Lower leg skin (tissue), 3 donors: Measurements from ENCODE around the gene NBEA.

ENCODE experiments used
- CTCF ChIP-seq, 3 donors: fragments of 450-650 bp; IDR thresholded peaks; one replicate each; pipeline ENCODE4 v1.5.1; 2016; ENCODE audit warnings: antibody characterized with exemption in 3 of 3, mild to moderate bottlenecking in 3 of 3, moderate library complexity in 2 of 3
- POLR2A ChIP-seq, 2 donors: fragments of 450-650 bp; IDR thresholded peaks; one replicate each; pipeline ENCODE4 v1.6.1; 2016 to 2017; ENCODE audit warnings: antibody characterized with exemption in 2 of 2, mild to moderate bottlenecking in 1 of 2, moderate library complexity in 1 of 2

GRCh38 chr13:34931572-34931971 lies 10.5 kb upstream of the NBEA start:
- no peak for TF ChIP-seq CTCF (IDR thresholded peaks at IDR 0.05)
- TF ChIP-seq POLR2A (IDR thresholded peaks at IDR 0.05) = no peak
